DND-41 (cell line): ENCODE results near the gene ADM5.

Experiments used
- ATAC-seq: fragments of 200-7000 bp; cut with Tn5 transposase; 3 replicates; pipeline ENCODE4 v1.9.1; 2021; ENCODE audit warnings: low read depth; ENCODE audit not compliant: insufficient read depth
- DNase-seq: peaks from one replicate; pipeline ENCODE4 v3.0.0-alpha.2; 2020
- H2AFZ ChIP-seq: 2 replicates; pipeline ENCODE4 v1.6.0; 2012; ENCODE audit warnings: low read depth, low read length
- H3K27ac ChIP-seq: 2 replicates; pipeline ENCODE4 v1.5.1; 2012; ENCODE audit warnings: low read length, inconsistent platforms
- H3K27me3 ChIP-seq: fragments of 200-600 bp; sonication (generic); 2 replicates; pipeline ENCODE4 v1.6.0; 2012; ENCODE audit warnings: low read length, mild to moderate bottlenecking, inconsistent platforms; ENCODE audit not compliant: insufficient read depth, poor library complexity
- H3K36me3 ChIP-seq: 2 replicates; pipeline ENCODE4 v1.5.1; 2012; ENCODE audit warnings: low read length, inconsistent platforms; ENCODE audit not compliant: insufficient read depth
- H3K4me1 ChIP-seq: 2 replicates; pipeline ENCODE4 v1.5.1; 2012; ENCODE audit warnings: mild to moderate bottlenecking, low read length; ENCODE audit not compliant: insufficient read depth
- H3K4me2 ChIP-seq: 2 replicates; pipeline ENCODE4 v1.6.0; 2012; ENCODE audit warnings: mild to moderate bottlenecking, moderate library complexity, low read length, inconsistent platforms; ENCODE audit not compliant: insufficient read depth
- H3K4me3 ChIP-seq, 2 experiments: fragments of 200-600 bp in 1 of 2; shearing (Covaris generic) in 1 of 2; 2 replicates each; pipeline ENCODE4 v1.5.1; 2012 to 2016; ENCODE audit warnings: inconsistent platforms in 2 of 2, low read length in 2 of 2, mild to moderate bottlenecking in 2 of 2, low read depth in 1 of 2, moderate library complexity in 1 of 2
- H3K79me2 ChIP-seq: 2 replicates; pipeline ENCODE4 v1.6.0; 2012; ENCODE audit warnings: low read length, inconsistent platforms; ENCODE audit not compliant: insufficient read depth
- H3K9ac ChIP-seq: 2 replicates; pipeline ENCODE4 v1.6.0; 2012; ENCODE audit warnings: low read depth, mild to moderate bottlenecking, inconsistent platforms, low read length, moderate library complexity
- H3K9me3 ChIP-seq: 2 replicates; pipeline ENCODE4 v1.5.1; 2012; ENCODE audit warnings: low read length, moderate library complexity, mild to moderate bottlenecking, inconsistent platforms; ENCODE audit not compliant: insufficient read depth, severe bottlenecking
- H4K20me1 ChIP-seq: 2 replicates; pipeline ENCODE4 v1.6.0; 2012; ENCODE audit warnings: low read length; ENCODE audit not compliant: insufficient read depth
- EZH2 ChIP-seq: IDR thresholded peaks from 3 replicates; pipeline ENCODE4 v1.6.1; 2012; ENCODE audit warnings: borderline replicate concordance, low read depth, mild to moderate bottlenecking, moderate library complexity, low read length, inconsistent platforms; ENCODE audit not compliant: severe bottlenecking
- TF ChIP-seq, protein P1 (sequence below): IDR thresholded peaks from 2 replicates; pipeline ENCODE4 v1.5.1; 2012; ENCODE audit warnings: borderline replicate concordance, low read length, moderate library complexity, mild to moderate bottlenecking; ENCODE audit not compliant: poor library complexity, severe bottlenecking; ENCODE audit errors: extremely low read depth

ADM5 gene

DNA sequence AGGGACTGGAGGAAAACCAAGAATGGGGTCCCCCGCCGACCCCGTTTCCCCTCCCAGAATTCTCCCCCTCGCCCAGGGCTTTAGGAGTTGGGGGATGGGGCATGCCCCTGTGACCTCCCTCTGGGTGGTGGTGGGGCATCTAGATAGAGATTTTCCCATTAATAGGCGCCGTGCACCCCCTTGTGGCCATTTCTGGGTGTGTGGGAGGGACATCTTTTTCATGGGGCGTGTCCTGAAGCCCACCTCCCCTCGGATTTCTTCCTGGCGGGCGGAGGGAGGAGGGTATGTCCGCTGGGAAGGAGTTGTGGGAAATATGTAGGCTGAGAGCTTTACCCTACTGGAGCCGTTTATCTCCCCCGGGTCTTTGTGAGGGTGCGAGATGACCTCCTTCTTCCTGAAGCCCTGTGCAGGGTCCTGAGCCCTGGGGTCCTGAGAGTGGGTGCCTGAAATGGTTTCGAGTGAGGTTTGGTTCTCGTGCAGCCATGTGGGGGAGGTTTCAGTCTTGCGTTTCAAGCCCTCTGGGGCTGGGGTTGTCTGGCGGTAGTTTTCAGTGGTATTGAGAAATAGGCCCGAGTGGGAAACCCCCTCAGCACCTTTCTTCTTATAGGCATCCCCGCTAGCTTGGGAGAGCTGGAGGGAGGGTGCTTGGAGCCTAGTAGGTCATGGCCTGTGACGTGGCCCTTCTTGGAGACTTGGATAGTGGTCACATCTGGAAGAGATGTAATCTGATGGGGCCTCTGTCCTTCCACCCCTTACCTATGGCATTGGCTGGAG lies 11.3 kb upstream of the ADM5 start:
- ATAC-seq (no peak), DNase-seq (peak; percentile 87)
- Histone ChIP-seq H3K4me3 (peak overlapping the region; percentile 83 to 91), H3K4me1 (peaks cover 38% of the 10 kb centered on the region), H3K79me2 (peaks cover 53% of the 10 kb centered on the region), H3K9me3 (no peaks in the 10 kb centered on the region), H3K27ac (peak overlapping the region; percentile 96), H4K20me1 (peaks cover 45% of the 10 kb centered on the region), H3K36me3 (peaks cover 40% of the 10 kb centered on the region), H3K27me3 (no peaks in the 10 kb centered on the region), H3K4me2 (peak overlapping the region; percentile 79), H2AFZ (no peak overlapping the region), H3K9ac (peak overlapping the region; percentile 99)
- TF ChIP-seq EZH2 = no peak
- TF ChIP-seq, protein P1, sequence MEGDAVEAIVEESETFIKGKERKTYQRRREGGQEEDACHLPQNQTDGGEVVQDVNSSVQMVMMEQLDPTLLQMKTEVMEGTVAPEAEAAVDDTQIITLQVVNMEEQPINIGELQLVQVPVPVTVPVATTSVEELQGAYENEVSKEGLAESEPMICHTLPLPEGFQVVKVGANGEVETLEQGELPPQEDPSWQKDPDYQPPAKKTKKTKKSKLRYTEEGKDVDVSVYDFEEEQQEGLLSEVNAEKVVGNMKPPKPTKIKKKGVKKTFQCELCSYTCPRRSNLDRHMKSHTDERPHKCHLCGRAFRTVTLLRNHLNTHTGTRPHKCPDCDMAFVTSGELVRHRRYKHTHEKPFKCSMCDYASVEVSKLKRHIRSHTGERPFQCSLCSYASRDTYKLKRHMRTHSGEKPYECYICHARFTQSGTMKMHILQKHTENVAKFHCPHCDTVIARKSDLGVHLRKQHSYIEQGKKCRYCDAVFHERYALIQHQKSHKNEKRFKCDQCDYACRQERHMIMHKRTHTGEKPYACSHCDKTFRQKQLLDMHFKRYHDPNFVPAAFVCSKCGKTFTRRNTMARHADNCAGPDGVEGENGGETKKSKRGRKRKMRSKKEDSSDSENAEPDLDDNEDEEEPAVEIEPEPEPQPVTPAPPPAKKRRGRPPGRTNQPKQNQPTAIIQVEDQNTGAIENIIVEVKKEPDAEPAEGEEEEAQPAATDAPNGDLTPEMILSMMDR = peak; percentile 87

DNA sequence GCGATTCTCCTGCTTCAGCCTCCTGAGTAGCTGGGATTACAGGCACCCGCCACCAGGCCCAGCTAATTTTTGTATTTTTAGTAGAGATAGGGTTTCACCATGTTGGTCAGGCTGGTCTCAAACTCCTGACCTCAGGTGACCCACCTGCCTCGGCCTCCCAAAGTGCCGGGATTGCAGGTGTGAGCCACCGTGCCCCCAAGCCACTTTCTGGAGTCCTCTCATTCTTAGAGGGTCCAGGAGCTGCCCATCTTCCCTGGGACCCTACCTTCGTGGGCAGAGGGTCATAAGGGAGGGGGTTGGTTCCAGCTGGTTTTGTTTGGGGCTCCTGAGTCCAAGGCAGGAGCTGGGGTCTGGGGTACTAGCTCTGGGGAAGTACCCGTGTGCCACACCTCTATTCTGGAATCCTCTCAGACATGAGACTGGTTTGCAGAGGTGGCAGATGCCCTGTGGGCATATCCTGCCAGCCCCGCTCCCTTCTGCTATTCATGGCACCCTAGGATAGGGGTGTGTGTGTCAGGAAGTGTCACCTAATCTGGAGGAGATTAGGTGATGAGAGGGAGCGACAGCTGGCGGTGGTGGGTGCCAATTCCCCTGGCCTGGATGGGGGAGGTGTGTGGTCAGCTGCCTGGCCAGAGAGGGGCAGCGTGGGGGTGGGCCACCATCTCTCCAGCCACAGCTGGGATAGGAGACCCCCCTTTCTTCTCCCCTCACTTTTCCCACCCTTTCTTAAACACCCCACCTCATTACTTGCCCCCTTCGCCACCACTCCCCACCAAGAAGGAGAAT lies 10.2 kb upstream of the ADM5 start:
- no peaks in the 10 kb centered on the region for H3K27me3 ChIP-seq
- ATAC-seq (no peak), DNase-seq (no peak)
- H3K4me1 ChIP-seq = peaks cover 38% of the 10 kb centered on the region
- peaks cover 61% of the 10 kb centered on the region for H3K79me2 ChIP-seq
- no peaks in the 10 kb centered on the region for H3K9me3 ChIP-seq
- peak overlapping the region; percentile 7; the same call in 1 of the 2 replicates for H3K9ac ChIP-seq
- TF ChIP-seq, protein P1 = no peak
- TF ChIP-seq EZH2 = no peak
- H3K4me3 ChIP-seq = peak overlapping the region in 1 of 2 experiments; percentile 41; a peak in 2 of 4 replicates
- H2AFZ ChIP-seq = no peak overlapping the region
- peak overlapping the region; percentile 58 for H3K4me2 ChIP-seq
- H3K27ac ChIP-seq = no peak overlapping the region
- peaks cover 49% of the 10 kb centered on the region for H4K20me1 ChIP-seq
- peaks cover 50% of the 10 kb centered on the region for H3K36me3 ChIP-seq

DNA sequence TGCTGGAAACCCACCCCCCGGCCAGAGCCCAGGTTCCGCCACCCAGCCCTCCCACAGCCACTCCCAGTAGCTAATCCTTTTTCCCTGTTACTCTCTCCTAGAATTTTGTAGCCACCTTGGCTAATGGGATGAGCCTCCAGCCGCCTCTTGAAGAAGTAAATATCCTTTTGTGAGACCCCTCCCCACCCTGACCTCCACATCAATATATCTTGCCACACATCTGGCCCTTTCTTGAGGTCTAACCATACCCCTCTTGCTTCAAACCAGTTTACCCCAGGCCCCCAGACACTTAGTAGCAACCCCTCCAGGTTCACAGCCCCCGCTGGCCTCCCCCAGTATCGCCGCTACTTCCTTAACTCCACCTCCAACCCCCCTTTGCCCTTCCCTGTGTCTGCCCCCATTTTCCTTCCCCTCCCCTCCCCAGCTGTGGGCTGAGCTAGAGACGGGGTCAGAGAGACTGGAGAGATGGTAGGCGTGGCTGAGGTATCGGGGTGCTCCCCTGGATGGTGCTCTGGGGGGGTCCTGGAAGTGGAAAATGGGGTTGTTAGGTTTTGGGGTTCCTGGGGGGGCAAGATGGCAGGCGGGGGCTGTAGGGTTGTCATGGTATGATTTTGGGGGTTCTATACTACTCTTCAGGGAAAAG lies 9.5 kb upstream of the ADM5 start:
- Histone ChIP-seq H3K27ac (no peak overlapping the region), H3K36me3 (peaks cover 57% of the 10 kb centered on the region), H3K4me2 (peak overlapping the region; percentile 58), H3K79me2 (peaks cover 62% of the 10 kb centered on the region), H3K27me3 (no peaks in the 10 kb centered on the region), H3K4me1 (peaks cover 38% of the 10 kb centered on the region), H2AFZ (no peak overlapping the region), H3K4me3 (no peak overlapping the region; a peak in 1 of 4 replicates), H4K20me1 (peaks cover 56% of the 10 kb centered on the region), H3K9ac (peak overlapping the region; percentile 14; the same call in 1 of the 2 replicates), H3K9me3 (no peaks in the 10 kb centered on the region)
- no peak for TF ChIP-seq EZH2
- TF ChIP-seq, protein P1 = no peak
- DNase-seq = peak; percentile 34
- no peak for ATAC-seq
